OCI-LY7 (cell line): Measurements from ENCODE around the gene ADGRL4. TPM values are rescaled to one million over a fixed set of nuclear protein-coding genes. Genes with fewer than 3 reads are reported as not detected.
"Not testable (repeated sequence)": the region's sequence is repeated elsewhere in the genome, so short reads cannot be mapped to it uniquely, and the experiment has no call there.

Experiments
- BruUV-seq: library from RNA; stranded (reverse); fragments of 400-500 nt; replicated peaks from 2 replicates; lab custom pipeline; 2021; lab: Mats Ljungman, UMichigan
- CTCF ChIA-PET: fragments of 300-600 bp; sonication (Branson Sonifier 250); formaldehyde crosslinking; loops from one replicate; lab custom pipeline; 2022; ENCODE audit warnings: antibody characterized with exemption; ENCODE audit not compliant: unreplicated experiment; lab: Charles Lee
- POLR2A ChIA-PET: fragments of 300-600 bp; sonication (Branson Sonifier 250); formaldehyde crosslinking; loops from one replicate; lab custom pipeline; 2022; ENCODE audit warnings: antibody characterized with exemption; lab: Charles Lee
- DNase-seq: peaks from one replicate; pipeline ENCODE4 v3.0.0-alpha.2; 2015; ENCODE audit warnings: low spot score
- H2AFZ ChIP-seq: fragments of 200-600 bp; sonication (generic), shearing (Covaris generic); 2 replicates; pipeline ENCODE4 v1.6.1; 2014; ENCODE audit warnings: mild to moderate bottlenecking, antibody characterized with exemption, low read length, moderate library complexity
- H3K27ac ChIP-seq: fragments of 200-600 bp; sonication (generic); 2 replicates; pipeline ENCODE4 v1.5.1; 2014; ENCODE audit warnings: mixed run types, low read depth, mild to moderate bottlenecking, moderate library complexity, low read length, inconsistent platforms; ENCODE audit not compliant: poor library complexity, severe bottlenecking
- H3K36me3 ChIP-seq: fragments of 200-600 bp; sonication (generic); 2 replicates; pipeline ENCODE4 v1.6.1; 2014; ENCODE audit warnings: mild to moderate bottlenecking, antibody characterized with exemption, low read length, moderate library complexity, mixed read lengths; ENCODE audit not compliant: insufficient read depth
- H3K4me1 ChIP-seq: fragments of 200-600 bp; sonication (generic); 2 replicates; pipeline ENCODE4 v1.5.1; 2014; ENCODE audit warnings: mild to moderate bottlenecking, low read length; ENCODE audit not compliant: insufficient read depth, poor library complexity, severe bottlenecking
- H3K4me2 ChIP-seq: fragments of 200-600 bp; sonication (generic); 2 replicates; pipeline ENCODE4 v1.6.1; 2014; ENCODE audit warnings: mild to moderate bottlenecking, low read length
- H3K4me3 ChIP-seq: fragments of 200-600 bp; sonication (generic); 2 replicates; pipeline ENCODE4 v1.5.1; 2014; ENCODE audit warnings: mild to moderate bottlenecking, low read depth, low read length; ENCODE audit not compliant: poor library complexity, severe bottlenecking
- H3K79me2 ChIP-seq: fragments of 200-600 bp; sonication (generic); 2 replicates; pipeline ENCODE4 v1.6.1; 2016; ENCODE audit warnings: low read depth, mild to moderate bottlenecking, low read length, moderate library complexity, mixed read lengths; ENCODE audit not compliant: insufficient read depth
- H3K9me2 ChIP-seq: fragments of 200-600 bp; sonication (generic); 2 replicates; pipeline ENCODE4 v1.6.1; 2016; ENCODE audit warnings: mild to moderate bottlenecking, low read length, mixed read lengths; ENCODE audit not compliant: insufficient read depth
- H3K9me3 ChIP-seq: fragments of 200-600 bp; sonication (generic); 2 replicates; pipeline ENCODE4 v1.6.1; 2014; ENCODE audit warnings: mild to moderate bottlenecking, mixed run types, low read length, mixed read lengths
- H4K20me1 ChIP-seq: fragments of 200-600 bp; sonication (generic); 2 replicates; pipeline ENCODE4 v1.6.1; 2014; ENCODE audit warnings: mild to moderate bottlenecking, antibody characterized with exemption, low read length, moderate library complexity, mixed read lengths; ENCODE audit not compliant: insufficient read depth
- EZH2phosphoT487 ChIP-seq: fragments of 200-600 bp; sonication (generic); IDR thresholded peaks from 2 replicates; pipeline ENCODE4 v1.6.1; 2018; ENCODE audit warnings: low read depth, borderline replicate concordance, mild to moderate bottlenecking, mixed run types, antibody characterized with exemption, low read length, moderate library complexity, mixed read lengths
- intact Hi-C: fragments of 100-400 bp; cut with micrococcal nuclease; formaldehyde crosslinking; loops from one replicate; pipeline ENCODE4 v1.10.0; 2022; ENCODE audit not compliant: unreplicated experiment
- total RNA-seq, 2 experiments: library from RNA; depleted of rRNA in 1 of 2; stranded (reverse); fragments of >200 nt in 1 of 2; shearing (Covaris generic) in 1 of 2; gene quantifications; 2 replicates each; pipeline ENCODE4 v1.2.3, GENCODE V29; 2014 to 2022
- TF ChIP-seq, protein P1 (sequence below): fragments of 200-600 bp; sonication (generic); conservative IDR thresholded peaks from 2 replicates; pipeline ENCODE4 v1.5.1; 2014; ENCODE audit warnings: mild to moderate bottlenecking, antibody characterized with exemption, low read length, moderate library complexity, mixed read lengths

The ADGRL4 gene
- total RNA-seq, 2 experiments from 2014 or later, result not detected

DNA sequence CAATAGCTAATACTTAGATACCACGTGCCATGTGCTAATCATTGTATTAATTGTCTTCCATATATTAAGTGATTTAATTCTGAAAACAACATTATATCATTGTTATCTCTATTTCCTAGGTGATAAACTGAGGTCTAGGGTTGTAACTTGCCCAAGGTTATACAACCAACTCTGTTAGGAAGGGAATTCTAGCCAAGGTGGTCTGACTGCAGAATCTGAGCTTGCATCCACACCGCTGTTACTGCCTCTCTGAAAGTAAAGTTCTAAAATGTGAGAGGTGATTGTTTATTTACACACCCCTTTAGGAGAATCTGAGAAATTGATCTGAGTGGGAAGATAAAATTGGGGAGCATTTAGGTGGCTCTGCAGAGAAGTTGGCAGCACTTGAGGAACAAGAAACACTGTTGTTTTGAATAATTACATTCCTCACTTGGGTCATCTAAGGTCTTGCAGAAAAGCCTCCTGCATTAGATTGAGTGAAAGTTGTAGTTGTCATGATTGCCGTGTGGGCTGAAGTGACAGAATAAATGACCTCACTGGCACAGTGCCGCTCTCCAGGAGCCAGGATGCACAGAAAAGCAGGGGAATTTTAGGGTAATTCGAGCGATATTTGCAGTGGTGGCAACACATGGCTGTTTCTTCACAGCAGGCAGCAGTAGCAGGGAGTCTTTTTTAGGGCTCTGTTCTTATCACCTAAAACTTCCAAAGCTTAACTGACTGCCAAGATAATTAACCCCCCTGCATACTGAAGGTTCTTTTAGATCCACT is 121.7 kb downstream of the ADGRL4 start:
- CTCF ChIA-PET, result no interaction called here
- no TSS peak for BruUV-seq
- POLR2A ChIA-PET, result no interaction called here
- TF ChIP-seq, protein P1, sequence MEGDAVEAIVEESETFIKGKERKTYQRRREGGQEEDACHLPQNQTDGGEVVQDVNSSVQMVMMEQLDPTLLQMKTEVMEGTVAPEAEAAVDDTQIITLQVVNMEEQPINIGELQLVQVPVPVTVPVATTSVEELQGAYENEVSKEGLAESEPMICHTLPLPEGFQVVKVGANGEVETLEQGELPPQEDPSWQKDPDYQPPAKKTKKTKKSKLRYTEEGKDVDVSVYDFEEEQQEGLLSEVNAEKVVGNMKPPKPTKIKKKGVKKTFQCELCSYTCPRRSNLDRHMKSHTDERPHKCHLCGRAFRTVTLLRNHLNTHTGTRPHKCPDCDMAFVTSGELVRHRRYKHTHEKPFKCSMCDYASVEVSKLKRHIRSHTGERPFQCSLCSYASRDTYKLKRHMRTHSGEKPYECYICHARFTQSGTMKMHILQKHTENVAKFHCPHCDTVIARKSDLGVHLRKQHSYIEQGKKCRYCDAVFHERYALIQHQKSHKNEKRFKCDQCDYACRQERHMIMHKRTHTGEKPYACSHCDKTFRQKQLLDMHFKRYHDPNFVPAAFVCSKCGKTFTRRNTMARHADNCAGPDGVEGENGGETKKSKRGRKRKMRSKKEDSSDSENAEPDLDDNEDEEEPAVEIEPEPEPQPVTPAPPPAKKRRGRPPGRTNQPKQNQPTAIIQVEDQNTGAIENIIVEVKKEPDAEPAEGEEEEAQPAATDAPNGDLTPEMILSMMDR, result no peak
- TF ChIP-seq EZH2phosphoT487, result no peak
- Histone ChIP-seq H3K79me2 (no peaks in the 10 kb centered on the region), H3K36me3 (no peaks in the 10 kb centered on the region), H3K9me3 (no peaks in the 10 kb centered on the region), H3K4me2 (no peak overlapping the region), H3K4me3 (no peak overlapping the region), H3K9me2 (no peaks in the 10 kb centered on the region), H4K20me1 (no peaks in the 10 kb centered on the region), H3K27ac (no peak overlapping the region), H2AFZ (no peak overlapping the region), H3K4me1 (no peaks in the 10 kb centered on the region)
- intact Hi-C loops, result no loop called here
- no peak for DNase-seq

- BruUV-seq, result no TSS peak
- Histone ChIP-seq H4K20me1 (no peaks in the 10 kb centered on the region), H2AFZ (no peak overlapping the region), H3K4me3 (no peak overlapping the region), H3K4me1 (no peaks in the 10 kb centered on the region), H3K79me2 (no peaks in the 10 kb centered on the region), H3K9me3 (no peaks in the 10 kb centered on the region), H3K36me3 (no peaks in the 10 kb centered on the region), H3K27ac (no peak overlapping the region), H3K9me2 (no peaks in the 10 kb centered on the region), H3K4me2 (no peak overlapping the region)
- DNase-seq, result no peak
- CTCF ChIA-PET, result no interaction called here
- TF ChIP-seq EZH2phosphoT487, result no peak
- TF ChIP-seq, protein P1, result no peak
- POLR2A ChIA-PET, result no interaction called here
- intact Hi-C loops, result no loop called here
These were observed 126.3 kb downstream of the ADGRL4 start for GRCh38 chr1:78880223-78880622.

GRCh38 chr1:78875986-78876385 is 130.5 kb downstream of the ADGRL4 start:
- H3K4me3 ChIP-seq, H3K9me2 ChIP-seq, H2AFZ ChIP-seq, H3K79me2 ChIP-seq, H3K9me3 ChIP-seq, POLR2A ChIA-PET, CTCF ChIA-PET, DNase-seq, H3K4me2 ChIP-seq, H3K36me3 ChIP-seq, H3K4me1 ChIP-seq, BruUV-seq, intact Hi-C loops, H3K27ac ChIP-seq, H4K20me1 ChIP-seq: not testable (repeated sequence)

GRCh38 chr1:78872801-78873200 is 133.7 kb downstream of the ADGRL4 start:
- intact Hi-C loops, H3K4me3 ChIP-seq, H3K4me2 ChIP-seq, H4K20me1 ChIP-seq, H3K79me2 ChIP-seq, DNase-seq, CTCF ChIA-PET, H3K4me1 ChIP-seq, BruUV-seq, H3K27ac ChIP-seq, POLR2A ChIA-PET, H2AFZ ChIP-seq, H3K9me3 ChIP-seq, H3K9me2 ChIP-seq, H3K36me3 ChIP-seq: not testable (repeated sequence)
